H1 (cell line): ENCODE measurements around the gene MBNL1.

Experiments
- BRCA1 ChIP-seq: IDR thresholded peaks from 2 replicates; pipeline ENCODE4 v1.6.1; 2012; ENCODE audit warnings: low read depth, low read length, improper control_type of control experiment
- CREB1 ChIP-seq: IDR thresholded peaks from 2 replicates; pipeline ENCODE4 v1.6.1; 2012; ENCODE audit warnings: inconsistent platforms
- CTCF ChIP-seq, 3 experiments: IDR thresholded peaks; 1 replicate in 2 of 3; 2 replicates in 1 of 3; pipeline versions ENCODE4 v1.5.1 to v1.6.1; 2011; ENCODE audit warnings: low read length in 3 of 3, mild to moderate bottlenecking in 3 of 3, inconsistent platforms in 2 of 3, low read depth in 1 of 3, moderate library complexity in 1 of 3; ENCODE audit not compliant: insufficient read depth in 1 of 3; ENCODE audit errors: control extremely low read depth in 1 of 3
- EZH2 ChIP-seq: fragments of 200-600 bp; sonication (generic); IDR thresholded peaks from 2 replicates; pipeline ENCODE4 v1.7.1; 2012; ENCODE audit warnings: low read depth, mild to moderate bottlenecking, moderate library complexity, low read length, inconsistent platforms; ENCODE audit not compliant: severe bottlenecking
- GABPA ChIP-seq: IDR thresholded peaks from 2 replicates; pipeline ENCODE4 v1.6.1; 2011; ENCODE audit warnings: mild to moderate bottlenecking, low read length, moderate library complexity, borderline replicate concordance; ENCODE audit not compliant: insufficient read depth
- KDM5A ChIP-seq: fragments of 200-600 bp; IDR thresholded peaks from 2 replicates; pipeline ENCODE4 v1.7.1; 2012; ENCODE audit warnings: mild to moderate bottlenecking, low read length, inconsistent platforms, mixed read lengths
- POLR2AphosphoS5 ChIP-seq: IDR thresholded peaks from 2 replicates; pipeline ENCODE4 v1.6.1; 2011; ENCODE audit warnings: low read depth, low read length
- RAD21 ChIP-seq, 2 experiments: IDR thresholded peaks in 1 of 2; conservative IDR thresholded peaks in 1 of 2; 2 replicates each; pipeline ENCODE4 v1.6.1; 2011; ENCODE audit warnings: low read depth in 2 of 2, low read length in 2 of 2, improper control_type of control experiment in 1 of 2, inconsistent platforms in 1 of 2, mild to moderate bottlenecking in 1 of 2, moderate library complexity in 1 of 2
- RBBP5 ChIP-seq: IDR thresholded peaks from 2 replicates; pipeline ENCODE4 v1.7.1; 2012; ENCODE audit warnings: low read depth, mild to moderate bottlenecking, inconsistent platforms, low read length, moderate library complexity, borderline replicate concordance
- RFX5 ChIP-seq: IDR thresholded peaks from 2 replicates; pipeline ENCODE4 v1.6.1; 2011; ENCODE audit warnings: low read depth, low read length, improper control_type of control experiment, borderline replicate concordance
- SP4 ChIP-seq: IDR thresholded peaks from 2 replicates; pipeline ENCODE4 v1.6.1; 2012; ENCODE audit warnings: low read length, inconsistent platforms
- YY1 ChIP-seq: IDR thresholded peaks from 2 replicates; pipeline ENCODE4 v1.6.1; 2011; ENCODE audit warnings: low read depth, mild to moderate bottlenecking, low read length
- ZNF274 ChIP-seq: IDR thresholded peaks from 2 replicates; pipeline ENCODE4 v1.7.0; 2012; ENCODE audit warnings: low read length, borderline replicate concordance; ENCODE audit errors: extremely low read depth

GRCh38 chr3:152381881-152382295 lies 113.2 kb downstream of the MBNL1 start:
- TF ChIP-seq KDM5A (no peak), RBBP5 (no peak), YY1 (no peak), ZNF274 (no peak), RAD21 (IDR thresholded peaks at IDR 0.05 in 1 of 2, conservative IDR thresholded peaks at IDR 0.05 in 1 of 2; ENCODE audit: low read depth in 2 of 2, low read length in 2 of 2) (no peak), CTCF (IDR thresholded peaks at IDR 0.05; ENCODE audit: control extremely low read depth in 1 of 3, insufficient read depth in 1 of 3, low read depth in 1 of 3, low read length in 3 of 3) (no peak), RFX5 (no peak), CREB1 (no peak), SP4 (no peak), POLR2AphosphoS5 (no peak), GABPA (no peak), EZH2 (no peak), BRCA1 (no peak)
